Stimulated activated CD4-positive, alpha-beta T cell treated with anti-CD3 and anti-CD28 coated beads, Interleukin-15, amount 100 ng/mL, for 1 hour (primary cell): ENCODE data around the gene AGTRAP.

ENCODE experiments used
- DNase-seq, 2 donors: peaks; one replicate each; pipeline ENCODE4 v3.0.0-alpha.2; 2020; ENCODE audit warnings: low read depth in 1 of 2, low spot score in 1 of 2

AGTRAP gene

DNA sequence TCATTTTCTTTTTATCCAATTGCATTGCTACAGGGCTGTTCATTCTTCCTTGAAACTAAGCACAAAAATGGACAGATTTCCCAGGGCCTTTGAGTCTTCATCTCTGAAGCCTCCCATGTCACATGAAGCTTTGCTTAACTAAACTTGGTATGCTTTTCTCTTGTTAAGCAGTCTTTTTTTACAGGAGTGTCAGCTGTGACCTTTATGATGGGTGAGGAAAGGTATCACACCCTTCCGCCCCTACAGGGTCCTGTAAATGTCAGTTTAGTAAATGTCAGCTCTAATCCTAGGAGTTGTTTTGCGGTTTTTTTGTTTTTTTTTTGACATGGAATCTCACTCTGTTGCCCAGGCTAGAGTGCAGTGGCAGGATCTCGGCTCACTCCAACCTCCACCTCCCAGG lies 2.6 kb upstream of the AGTRAP start:
- no peak for DNase-seq

DNA sequence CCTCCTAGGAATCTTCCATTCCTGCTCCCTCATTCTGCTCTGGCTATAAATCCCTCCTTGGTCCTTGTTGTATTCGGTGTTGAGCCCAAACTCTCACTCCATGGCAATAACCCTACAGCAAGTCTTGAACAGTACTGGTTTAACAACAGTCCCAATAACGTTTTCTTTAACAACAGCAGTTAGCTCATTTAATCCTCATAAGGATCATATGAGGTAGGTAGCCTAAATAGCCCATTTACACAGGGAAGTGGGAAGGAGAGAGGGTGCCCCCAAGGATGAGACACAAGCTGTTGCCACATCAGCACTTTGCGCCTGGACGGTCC lies 444 bp upstream of the AGTRAP start:
- no peak for DNase-seq

DNA sequence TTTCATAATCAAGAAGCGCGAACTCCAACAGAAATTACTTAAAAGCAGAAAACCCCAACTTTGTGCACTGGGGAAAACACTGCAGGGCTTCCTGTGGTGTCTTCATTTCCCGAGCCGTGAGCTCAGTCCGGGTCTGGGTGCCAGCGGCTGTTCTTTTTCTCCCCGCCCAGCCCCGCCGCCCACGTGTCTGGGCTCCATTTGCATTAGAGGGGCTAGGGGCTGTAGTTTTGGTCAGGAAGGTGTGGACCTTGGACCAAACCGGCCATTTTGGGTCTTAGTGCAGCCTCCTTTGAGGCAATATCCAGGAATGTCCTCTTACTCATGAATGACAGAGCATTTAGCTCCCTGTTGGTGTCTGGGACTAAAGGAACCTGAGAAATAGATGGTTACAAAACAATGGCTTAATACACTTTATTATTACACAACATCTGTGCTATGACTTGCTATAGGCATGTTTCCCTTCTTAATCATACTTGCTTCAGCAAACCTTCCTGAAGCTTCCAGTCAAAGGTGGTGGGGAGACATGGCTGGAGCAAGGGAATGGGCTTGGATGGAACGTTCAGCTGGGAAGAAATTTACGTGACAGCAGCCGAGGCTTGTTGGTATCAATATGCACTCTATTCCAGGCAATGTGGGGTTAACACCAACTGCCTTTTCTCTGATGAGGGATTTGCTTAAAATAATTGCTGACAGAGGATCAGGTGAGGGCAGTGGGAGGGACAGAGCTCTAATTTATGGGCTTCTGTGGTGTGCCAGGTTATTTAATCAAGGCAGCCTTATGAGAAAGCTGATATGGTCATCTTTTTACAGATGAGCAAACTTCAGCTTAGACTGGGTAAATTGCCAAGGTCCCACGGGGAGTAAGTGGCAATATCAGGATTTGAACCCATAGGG lies 1.1 kb downstream of the AGTRAP start:
- DNase-seq: peak in 1 of 2 donors; percentile 25

DNA sequence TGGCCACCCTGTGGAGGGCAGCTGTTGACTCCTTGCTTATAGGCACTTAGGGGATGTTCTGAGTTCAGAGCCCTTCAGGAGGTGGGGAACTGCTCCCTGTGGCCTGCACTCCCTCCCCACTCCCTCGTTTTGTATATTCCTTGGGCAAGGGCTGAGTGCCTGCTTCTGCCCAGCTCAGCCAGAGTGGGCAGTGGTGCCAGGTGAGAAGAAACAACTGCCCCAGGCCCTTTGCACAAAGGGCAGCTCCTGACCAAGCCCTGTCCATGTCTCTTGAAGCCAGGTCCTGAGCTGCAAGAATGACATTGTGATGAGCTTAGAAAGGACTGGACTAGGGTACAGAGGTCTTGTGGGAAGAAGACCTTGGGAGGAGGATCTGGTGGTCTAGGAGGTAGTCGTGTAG lies 2.2 kb downstream of the AGTRAP start:
- DNase-seq: no peak

DNA sequence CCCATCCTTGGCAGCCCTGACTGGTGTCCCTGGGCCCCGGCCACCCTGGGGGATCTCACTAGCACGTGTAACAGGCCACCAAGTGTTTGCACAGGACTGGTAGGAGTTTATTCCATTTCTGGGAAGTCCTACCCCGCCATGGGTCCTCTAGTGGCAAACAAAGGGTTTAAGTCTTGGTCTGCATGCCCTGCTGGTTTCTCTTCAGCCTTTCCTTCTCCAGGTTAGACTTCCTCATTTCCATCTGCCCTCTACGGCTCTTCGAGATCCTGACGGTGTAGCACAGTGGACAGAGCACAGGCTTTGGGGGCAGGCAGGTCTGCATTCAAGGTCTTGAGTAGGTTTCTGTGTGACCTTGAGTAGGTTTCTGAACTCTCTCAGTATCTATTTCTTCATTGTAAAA lies 2.8 kb downstream of the AGTRAP start:
- no peak for DNase-seq

DNA sequence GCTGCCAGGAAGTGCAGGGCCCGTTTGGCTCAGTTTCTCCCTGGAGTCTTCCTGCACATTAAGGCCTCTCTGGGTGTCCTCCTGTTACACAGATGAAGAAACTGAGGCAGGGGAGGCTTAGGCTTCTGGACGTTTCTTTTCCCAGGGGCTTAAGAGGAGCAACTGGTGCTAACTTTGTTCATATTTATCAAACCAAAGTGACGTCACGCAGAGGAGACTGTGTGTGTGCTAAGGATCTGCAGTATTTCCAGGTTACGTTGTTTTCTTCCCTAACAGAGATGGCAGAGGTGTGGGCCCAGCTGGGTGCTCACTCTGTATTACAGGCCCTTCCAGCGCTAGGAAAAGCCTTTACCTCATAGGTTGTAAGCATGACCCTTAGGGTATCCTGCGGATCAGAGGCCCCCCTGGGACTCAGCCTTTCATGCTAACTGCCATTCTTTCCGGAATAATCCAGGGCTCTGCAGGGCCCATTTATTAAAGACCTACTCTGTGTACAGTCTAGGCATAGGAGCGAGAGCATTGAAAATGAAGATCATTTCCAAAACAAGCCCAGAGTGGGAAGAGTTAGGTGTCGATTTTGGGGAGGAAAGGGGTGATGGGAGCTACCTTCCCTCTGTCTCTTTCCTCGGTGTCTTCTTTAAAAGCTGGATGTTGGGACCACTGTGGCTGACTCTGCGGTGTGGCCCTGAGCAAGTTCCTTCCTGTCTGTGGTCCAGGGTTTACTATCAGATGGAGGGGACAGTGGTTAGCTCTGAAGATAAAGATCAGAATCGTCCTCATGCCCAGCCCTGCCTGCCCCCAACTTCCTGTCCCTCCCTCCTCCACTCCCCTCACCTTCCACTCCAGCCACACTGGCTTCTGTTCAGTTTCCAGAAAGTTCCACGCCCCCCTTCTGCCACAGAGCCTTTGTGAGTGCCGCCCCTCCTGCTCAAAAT lies 4.6 kb downstream of the AGTRAP start:
- no peak for DNase-seq

DNA sequence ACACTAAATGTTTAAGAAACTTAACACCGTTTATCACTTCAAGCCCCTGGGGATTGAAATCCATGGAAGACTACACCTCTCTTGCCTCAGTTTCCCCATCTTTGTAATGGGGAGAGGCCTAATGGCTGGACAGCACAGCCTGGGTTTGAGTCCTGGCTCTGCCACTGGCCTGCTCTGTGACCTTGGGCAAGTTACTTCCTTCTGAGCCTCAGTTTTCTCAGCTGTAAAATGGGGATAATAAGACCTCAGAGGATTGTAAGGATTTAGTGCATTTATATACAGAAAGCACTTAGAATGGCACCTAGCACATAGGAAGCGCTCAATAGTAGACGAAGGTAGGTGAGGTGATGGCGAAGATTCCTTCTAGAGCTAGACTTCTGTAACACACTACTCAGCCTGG lies 5.5 kb downstream of the AGTRAP start:
- DNase-seq: no peak

DNA sequence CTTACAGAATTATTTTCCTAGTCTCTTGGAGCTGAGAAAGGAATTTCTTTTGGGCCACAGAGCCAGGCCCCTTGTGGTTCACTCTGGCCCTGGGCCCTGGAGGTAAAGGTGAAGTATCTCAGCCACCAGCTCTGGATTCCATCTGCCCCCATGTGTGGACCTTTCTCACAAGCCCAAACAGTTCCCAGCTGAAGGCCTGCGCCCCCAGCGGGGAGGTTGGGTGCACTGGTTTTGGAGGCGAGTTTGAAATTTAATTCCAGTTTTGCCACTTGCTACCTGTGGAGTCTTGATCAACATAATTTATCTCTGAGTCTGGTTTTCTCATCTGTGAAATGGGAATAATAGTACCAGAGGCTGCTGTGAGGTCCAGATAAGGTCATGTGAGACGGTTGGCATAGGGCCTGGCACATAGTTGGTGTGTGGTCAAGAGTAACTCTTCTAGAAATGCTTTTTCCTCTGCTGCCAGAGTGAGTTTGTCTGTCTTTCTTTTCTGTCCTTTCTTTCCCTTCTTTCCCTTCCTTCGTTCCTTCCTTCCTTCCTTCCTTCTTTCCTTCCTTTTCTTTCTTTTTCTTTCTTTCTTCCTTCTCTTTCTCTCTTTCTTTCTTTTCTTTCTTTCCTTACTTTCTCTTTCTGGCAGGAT lies 6.1 kb downstream of the AGTRAP start:
- DNase-seq: no peak

DNA sequence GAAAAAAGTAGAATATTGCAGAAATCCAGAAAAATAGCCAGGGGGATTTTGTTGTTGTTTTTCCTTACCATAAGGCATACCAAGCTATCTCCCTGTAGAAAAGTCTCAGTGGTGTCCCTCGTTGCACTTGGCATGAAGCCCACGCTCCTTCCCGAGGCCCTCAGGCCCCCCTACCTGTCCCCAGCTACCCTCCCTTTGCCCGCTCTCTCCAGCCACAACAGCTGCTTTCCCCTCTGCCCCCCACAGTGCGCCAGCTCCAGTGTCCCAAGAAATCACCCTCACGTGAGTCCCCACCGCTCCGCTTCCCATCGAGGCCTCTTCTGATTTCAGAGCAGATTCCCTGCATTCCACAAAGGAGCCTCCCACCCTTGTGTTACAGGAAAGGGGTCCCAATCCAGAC lies 8.4 kb downstream of the AGTRAP start:
- DNase-seq: no peak

DNA sequence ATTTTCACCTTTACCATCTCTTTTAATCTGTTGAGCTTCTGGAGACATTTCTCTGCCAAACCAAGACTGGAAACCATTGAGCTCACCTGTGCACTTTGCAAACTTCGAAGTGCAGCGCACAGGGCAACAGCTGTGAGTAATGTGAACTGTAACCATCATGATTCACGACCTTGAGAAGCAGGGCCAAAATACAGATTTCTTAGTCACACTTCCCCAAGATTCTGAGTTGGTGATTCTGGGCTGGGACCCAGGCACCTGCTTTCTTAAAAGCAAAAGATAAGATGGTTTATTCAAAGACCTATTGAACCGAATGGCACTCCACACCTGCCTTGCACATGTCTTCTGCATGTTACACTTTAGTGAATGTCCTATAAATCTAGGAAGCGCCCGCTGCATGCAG lies 10.2 kb downstream of the AGTRAP start:
- DNase-seq: no peak

DNA sequence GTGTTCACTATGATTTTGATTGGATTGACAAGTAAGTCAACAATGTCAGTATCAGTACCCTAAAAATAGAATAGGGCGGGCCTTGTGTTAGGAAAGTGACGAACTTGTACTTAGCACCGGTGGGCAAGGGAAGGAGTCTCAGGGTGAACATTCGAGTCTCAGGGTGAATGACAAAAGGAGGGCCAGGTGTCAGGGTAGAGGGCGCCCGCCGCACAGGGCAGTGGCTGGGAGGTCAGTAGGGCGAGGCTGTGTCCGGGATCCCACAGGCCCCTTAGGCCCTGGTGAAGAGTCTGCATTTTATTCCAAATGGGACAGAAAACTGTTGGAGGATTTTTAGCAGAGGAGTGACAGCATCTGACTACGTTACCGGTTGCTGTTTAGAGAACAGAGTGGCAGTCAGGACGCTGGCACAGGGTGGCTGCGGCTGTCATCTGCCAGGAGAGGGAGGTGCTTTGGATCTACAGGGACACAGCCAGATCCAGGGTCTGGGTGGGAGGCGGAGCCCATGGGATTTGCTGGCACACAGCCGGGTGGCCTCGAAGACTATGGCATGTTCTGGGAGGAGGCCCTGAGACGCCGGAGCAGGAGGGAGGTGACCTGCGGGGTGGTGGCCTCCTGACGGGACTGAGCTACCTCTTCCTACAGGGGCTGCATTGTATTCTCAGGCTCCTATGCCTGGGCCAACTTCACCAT lies 11.0 kb downstream of the AGTRAP start:
- DNase-seq: no peak

DNA sequence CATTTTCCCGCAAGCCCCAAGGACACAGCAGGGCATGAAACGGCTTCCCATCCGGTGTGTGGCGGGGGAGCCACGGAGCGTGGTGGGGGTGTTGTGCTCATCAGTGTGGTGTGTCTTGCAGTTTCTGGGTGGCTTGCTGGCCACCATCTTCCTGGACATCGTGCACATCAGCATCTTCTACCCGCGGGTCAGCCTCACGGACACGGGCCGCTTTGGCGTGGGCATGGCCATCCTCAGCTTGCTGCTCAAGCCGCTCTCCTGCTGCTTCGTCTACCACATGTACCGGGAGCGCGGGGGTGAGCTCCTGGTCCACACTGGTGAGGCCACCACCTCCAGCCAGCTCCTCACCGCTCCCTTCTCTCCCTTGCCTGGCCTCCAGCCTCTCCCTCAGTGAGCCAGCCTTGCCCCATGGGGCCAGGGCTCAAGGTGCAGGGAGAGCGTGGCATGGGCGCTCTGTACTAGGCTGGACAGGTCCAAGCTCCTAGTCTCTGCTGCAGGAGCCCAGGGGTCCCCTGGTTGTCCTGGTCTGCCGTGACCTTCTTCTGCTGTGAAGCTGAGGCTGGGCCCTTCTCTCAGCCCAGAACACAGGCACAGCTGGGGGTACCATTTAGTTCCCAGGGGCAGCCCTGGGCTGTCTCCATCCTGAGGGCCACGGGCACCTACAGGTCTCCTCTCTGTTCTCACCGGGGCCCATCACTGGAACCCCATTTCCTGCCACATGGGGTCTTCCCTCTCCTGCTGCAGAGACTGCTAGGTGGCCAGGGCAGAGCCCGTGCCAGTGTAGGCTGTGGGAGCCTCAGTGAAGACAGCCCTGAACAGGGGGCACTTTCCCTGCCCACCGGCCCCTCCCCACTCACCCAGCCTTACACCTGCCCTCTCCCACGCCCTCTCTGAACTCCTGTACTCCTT lies 12.6 kb downstream of the AGTRAP start:
- no peak for DNase-seq

DNA sequence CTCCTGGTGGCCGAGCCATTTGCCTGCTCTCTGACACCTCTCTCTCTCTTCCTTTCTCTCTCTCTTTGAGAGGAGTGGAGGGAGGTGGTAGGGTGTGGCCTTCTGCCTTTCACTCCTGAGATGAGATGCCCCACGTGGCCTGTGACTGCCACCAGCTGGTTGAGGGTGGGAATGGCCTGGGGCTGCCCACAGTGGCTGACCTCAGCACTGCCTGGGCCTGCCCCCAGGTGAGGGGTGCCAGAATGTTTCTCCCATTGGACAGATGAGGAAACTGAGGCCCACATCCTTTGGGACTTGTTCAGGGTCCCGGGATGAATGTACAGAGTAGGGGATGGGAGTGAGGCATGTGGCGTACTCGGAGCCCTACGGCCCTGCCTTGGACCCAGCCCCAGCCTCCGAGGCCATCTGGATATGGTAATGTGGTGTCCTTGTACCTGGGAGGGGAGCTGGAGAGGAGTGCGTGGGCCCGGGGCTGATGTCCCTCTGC lies 13.3 kb downstream of the AGTRAP start:
- peak in 1 of 2 donors; percentile 28 for DNase-seq

DNA sequence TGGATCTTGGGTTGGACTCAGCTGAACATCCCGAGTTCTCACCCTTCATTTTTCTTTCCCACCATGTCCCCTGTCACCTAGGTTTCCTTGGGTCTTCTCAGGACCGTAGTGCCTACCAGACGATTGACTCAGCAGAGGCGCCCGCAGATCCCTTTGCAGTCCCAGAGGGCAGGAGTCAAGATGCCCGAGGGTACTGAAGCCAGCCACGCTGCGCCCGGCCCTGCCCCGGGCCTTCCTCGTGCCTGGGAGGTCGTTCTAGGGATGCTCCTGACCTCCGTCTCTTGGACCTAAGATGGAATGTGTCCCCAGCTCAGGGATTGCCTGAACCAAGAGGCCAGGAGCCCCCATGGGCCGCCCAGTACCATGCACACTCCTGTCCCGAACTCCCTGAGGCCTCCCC lies 14.1 kb downstream of the AGTRAP start:
- DNase-seq: no peak

DNA sequence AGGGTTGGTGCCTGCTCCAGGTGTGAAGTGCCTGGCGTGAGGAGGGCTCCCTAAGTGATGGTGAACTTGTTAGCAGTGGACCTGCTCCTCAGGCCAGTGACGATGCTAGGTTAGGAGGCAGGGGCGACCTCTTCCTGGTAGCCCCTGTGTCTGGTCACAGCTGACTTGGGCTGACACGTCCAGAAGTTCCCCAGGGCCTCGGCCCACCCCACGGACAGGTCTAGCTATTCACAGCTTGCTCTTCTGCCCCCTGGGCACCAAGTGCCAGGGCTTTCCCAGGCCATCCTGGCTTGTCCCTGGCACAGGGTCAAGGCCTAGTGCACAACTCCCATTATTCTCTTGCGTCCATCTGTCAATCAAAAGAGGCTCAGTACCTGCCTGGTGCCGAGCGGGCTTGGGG lies 15.2 kb downstream of the AGTRAP start:
- DNase-seq: no peak

DNA sequence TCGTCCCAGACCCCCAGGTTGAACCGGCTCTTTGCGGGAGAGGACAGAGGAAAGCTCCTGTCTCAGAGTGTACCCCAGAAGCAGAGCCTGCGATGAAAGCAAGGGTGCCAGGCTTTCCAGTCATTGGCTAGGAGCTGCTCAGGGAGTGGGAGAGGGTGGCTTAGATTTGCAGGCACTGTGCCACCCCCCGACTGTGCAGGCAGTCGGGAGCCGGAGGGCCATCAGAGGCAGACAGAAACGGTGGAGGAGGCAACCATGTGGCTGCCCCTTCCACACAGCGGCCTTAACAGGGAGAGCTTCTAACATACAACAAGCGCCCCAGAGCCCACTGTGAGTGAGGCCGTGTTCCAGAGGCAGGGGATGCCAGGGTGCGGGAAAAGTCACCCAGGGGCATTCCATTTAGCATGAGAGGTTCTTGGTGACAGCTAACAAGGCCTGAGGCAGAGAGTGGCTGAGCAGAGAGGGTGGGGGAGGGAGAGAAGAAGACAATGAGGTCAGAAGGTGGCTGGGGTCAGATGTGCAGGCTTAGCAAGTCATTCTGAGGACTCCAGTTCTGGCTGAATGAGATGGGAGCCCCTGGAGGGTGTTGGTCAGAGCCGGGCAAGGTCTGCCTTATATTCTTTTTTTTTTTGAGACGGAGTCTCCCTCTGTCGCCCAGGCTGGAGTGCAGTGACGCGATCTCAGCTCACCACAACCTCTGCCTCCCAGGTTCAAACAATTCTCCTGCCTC lies 16.6 kb downstream of the AGTRAP start:
- DNase-seq: no peak

DNA sequence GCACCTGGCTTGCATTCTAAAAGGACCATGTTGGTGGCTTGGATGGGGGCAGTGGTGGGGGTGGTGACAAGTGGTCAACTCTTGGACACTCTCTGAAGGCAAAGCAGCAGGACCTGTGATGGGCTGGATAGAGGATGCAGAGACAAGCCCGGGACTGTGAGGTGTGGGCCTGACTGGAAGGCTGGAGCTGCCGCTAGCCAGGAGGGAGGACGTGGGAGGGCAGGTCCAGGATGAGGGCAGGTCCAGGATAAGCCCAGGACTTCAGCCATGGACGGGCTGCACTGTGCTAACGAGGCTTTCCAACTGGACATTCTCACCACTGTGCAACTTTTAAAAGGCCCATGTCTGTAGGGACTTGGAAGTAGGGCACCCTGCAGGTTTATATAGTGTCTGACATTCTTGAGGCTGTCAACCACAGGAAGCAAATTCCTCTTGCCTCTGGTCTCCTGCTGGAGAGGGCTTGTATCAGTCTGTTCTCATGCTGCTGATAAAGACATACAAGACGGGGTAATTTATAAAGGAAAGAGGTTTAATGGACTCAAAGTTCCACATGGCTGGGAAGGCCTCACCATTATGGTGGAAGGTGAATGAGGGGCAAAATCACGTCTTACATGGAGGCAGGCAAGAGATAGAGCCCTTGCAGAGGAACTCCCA lies 17.7 kb downstream of the AGTRAP start:
- no peak for DNase-seq

DNA sequence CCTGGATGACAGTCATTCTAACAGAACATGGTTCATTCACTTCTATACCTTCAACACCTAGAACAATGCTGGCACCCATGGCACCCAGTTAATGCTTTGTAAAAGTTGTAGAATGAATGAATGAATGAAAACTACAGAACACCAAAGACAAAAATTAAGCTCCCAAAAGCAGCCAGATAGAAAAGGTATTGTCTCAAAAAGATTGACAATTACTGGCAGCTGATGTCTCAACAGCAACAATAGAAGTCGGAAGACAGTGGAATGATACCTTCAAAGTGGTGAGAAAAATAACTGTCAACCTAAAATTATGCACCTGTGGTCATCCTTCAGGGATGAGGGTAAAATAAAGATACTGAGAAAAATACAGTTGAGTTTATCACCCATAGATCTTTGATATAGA lies 21.1 kb downstream of the AGTRAP start:
- no peak for DNase-seq

DNA sequence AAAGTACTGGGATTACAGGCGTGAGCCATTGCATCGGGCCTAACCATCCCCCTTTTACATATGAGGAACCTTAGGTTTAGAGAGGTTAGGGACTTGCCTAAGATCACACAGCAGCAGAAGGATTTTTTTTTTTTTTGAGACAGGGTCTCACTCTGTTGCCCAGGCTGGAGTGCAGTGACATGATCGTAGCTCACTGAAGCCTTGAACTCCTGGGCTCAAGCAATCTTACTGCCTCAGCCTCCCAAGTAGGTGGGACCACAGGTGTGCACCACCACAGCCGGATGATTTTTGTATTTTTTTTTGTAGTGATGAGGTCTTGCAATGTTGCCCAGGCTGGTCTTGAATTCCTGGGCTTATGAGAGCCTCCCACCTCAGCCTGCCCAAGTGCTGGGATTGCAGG lies 23.9 kb downstream of the AGTRAP start:
- no peak for DNase-seq
